IPS DF 6.9 (cell line): ENCODE measurements around the gene INPP4A.

ENCODE experiments used
- DNase-seq: peaks from one replicate; pipeline ENCODE4 v3.0.0-alpha.2; 2013; ENCODE audit warnings: low read depth, low spot score
- H3K27ac ChIP-seq: one replicate; pipeline ENCODE4 v1.5.1; 2013; ENCODE audit warnings: low read length, control low read depth
- H3K27me3 ChIP-seq: 2 replicates; pipeline ENCODE4 v1.6.1; 2013; ENCODE audit warnings: mild to moderate bottlenecking, low read length; ENCODE audit not compliant: control insufficient read depth, insufficient read depth
- H3K36me3 ChIP-seq: 2 replicates; pipeline ENCODE4 v1.6.1; 2013; ENCODE audit warnings: low read length; ENCODE audit not compliant: control insufficient read depth, insufficient read depth
- H3K4me1 ChIP-seq: 2 replicates; pipeline ENCODE4 v1.6.1; 2013; ENCODE audit warnings: low read length; ENCODE audit not compliant: control insufficient read depth, insufficient read depth
- H3K4me3 ChIP-seq: 2 replicates; pipeline ENCODE4 v1.5.1; 2013; ENCODE audit warnings: mild to moderate bottlenecking, low read length
- H3K9me3 ChIP-seq: 2 replicates; pipeline ENCODE4 v1.6.1; 2013; ENCODE audit warnings: low read length, inconsistent platforms; ENCODE audit not compliant: control insufficient read depth, insufficient read depth
- WGBS: extraction: QIAGEN DNeasy Blood & Tissue Kit; methylation state at CpG from one replicate; pipeline ENCODE4 v1.1.7; 2013; ENCODE audit warnings: mixed read lengths, missing lambda C conversion rate; ENCODE audit not compliant: insufficient read length, insufficient coverage; 5-methylcytosine and 5-hydroxymethylcytosine counted together

Gene INPP4A

DNA sequence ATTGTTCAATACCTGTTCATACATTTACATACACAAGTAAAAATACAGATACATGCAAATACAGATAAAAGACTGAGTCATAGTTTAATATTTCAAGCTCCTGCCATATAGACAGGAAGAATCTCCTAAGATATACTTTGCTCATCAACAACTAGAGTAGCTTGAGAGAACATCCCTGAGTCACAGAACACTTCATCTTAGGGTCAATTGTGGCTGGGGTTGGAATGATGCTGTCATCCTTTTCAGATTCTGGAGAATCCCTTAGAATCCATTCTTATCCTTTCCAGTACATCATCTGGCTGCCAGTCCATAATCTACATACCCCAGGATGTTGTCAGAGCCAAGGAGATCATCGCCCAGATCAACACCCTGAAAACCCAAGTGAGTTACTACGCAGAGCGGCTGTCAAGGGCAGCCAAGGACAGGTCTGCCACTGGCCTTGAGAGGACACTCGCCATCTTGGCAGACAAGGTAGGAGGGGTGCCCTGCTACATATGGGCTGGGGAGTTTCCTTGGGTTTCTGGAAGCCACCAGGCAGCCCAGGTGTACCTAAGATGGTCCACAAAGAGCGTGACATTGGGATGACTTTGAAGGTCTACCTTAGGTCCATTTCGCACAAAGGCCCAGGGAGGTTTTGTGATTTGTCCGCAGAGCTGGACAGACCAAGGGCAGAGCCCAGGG lies 108.0 kb downstream of the INPP4A start:
- no peak overlapping the region for H3K4me3 ChIP-seq

GRCh38 chr2:98554116-98554861 lies 109.6 kb downstream of the INPP4A start:
- no peak for DNase-seq
- Histone ChIP-seq H3K27me3 (no peaks in the 10 kb centered on the region), H3K9me3 (no peaks in the 10 kb centered on the region), H3K4me1 (no peaks in the 10 kb centered on the region; the same call in 1 of the 2 replicates), H3K27ac (no peak overlapping the region), H3K4me3 (no peak overlapping the region), H3K36me3 (peaks cover 12% of the 10 kb centered on the region)
- no CpG with 5 or more reads among the region's 10 CpGs for WGBS

More for the DNA sequence above, 108.0 kb downstream of the INPP4A start:
- no CpG with 5 or more reads among the region's 7 CpGs for WGBS
- DNase-seq, result no peak
- Histone ChIP-seq H3K27me3 (no peaks in the 10 kb centered on the region), H3K36me3 (peaks cover 12% of the 10 kb centered on the region), H3K27ac (no peak overlapping the region), H3K4me1 (no peaks in the 10 kb centered on the region; the same call in 1 of the 2 replicates), H3K9me3 (no peaks in the 10 kb centered on the region)

DNA sequence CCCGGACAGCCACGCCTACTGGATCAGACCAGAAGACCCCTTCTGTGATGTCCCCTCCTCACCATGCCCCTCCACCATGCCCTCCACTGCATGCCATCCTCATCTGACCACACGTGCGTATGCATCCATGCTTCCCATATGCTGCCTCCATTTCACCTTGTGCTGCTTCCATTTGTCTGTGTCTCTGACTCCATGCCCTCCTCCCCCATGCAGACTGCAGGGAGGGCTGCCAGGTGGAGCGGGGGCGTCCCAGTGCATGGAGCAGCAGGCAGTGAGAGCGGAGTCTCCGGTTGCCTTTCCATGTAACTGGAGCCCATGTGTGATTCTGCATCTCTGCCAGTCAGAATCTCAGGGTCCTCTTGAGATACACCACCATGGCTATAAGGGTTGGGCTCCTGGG lies 111.0 kb downstream of the INPP4A start:
- H3K36me3 ChIP-seq, result peaks cover 12% of the 10 kb centered on the region
- no CpG with 5 or more reads among the region's 8 CpGs for WGBS
- no peak for DNase-seq

GRCh38 chr2:98556344-98557033 lies 111.8 kb downstream of the INPP4A start:
- Histone ChIP-seq H3K27ac (no peak overlapping the region), H3K36me3 (peaks cover 12% of the 10 kb centered on the region), H3K4me3 (no peak overlapping the region), H3K27me3 (no peaks in the 10 kb centered on the region), H3K4me1 (no peaks in the 10 kb centered on the region; the same call in 1 of the 2 replicates), H3K9me3 (no peaks in the 10 kb centered on the region)
- DNase-seq, result no peak
- no CpG with 5 or more reads among the region's 5 CpGs for WGBS

More for the DNA sequence above, 111.0 kb downstream of the INPP4A start:
- no peak overlapping the region for H3K27ac ChIP-seq
- no peak overlapping the region for H3K4me3 ChIP-seq
- no peaks in the 10 kb centered on the region for H3K27me3 ChIP-seq
- H3K9me3 ChIP-seq, result no peaks in the 10 kb centered on the region
- no peaks in the 10 kb centered on the region; the same call in 1 of the 2 replicates for H3K4me1 ChIP-seq

GRCh38 chr2:98558852-98559530 lies 114.3 kb downstream of the INPP4A start:
- Histone ChIP-seq H3K36me3 (peaks cover 4% of the 10 kb centered on the region; the same call in 1 of the 2 replicates), H3K4me1 (no peaks in the 10 kb centered on the region; the same call in 1 of the 2 replicates), H3K9me3 (no peaks in the 10 kb centered on the region), H3K27ac (no peak overlapping the region), H3K27me3 (no peaks in the 10 kb centered on the region), H3K4me3 (no peak overlapping the region)
- DNase-seq, result no peak
- whole genome bisulfite sequencing, result no CpG with 5 or more reads among the region's 16 CpGs

DNA sequence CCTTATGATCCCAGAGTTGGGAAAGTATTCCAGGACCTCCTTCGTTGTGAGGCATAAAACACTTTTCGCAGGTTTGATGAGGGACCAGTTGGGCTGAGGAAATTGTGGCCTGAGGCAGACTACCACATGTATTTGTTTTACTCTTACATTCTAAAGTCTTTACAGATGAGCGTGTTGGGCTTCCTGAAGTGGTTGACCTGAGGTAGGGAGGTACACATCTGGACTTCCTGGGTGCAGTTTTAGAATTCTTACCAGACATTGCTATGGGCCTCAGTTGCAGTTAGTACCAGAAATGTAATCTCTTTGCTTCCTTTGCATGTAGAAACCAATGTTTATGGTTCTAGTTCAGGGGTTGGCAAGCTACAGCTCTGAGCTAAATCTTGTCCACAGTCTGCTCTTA lies 114.9 kb downstream of the INPP4A start:
- no peak for DNase-seq
- H3K9me3 ChIP-seq, result no peaks in the 10 kb centered on the region
- no peaks in the 10 kb centered on the region for H3K27me3 ChIP-seq
- no peak overlapping the region for H3K27ac ChIP-seq
- no CpG with 5 or more reads among the region's 3 CpGs for WGBS
- H3K4me3 ChIP-seq, result no peak overlapping the region
- no peaks in the 10 kb centered on the region for H3K4me1 ChIP-seq
- peaks cover 2% of the 10 kb centered on the region for H3K36me3 ChIP-seq

- no CpG with 5 or more reads among the region's 9 CpGs for WGBS
- Histone ChIP-seq H3K4me1 (no peaks in the 10 kb centered on the region), H3K27ac (no peak overlapping the region), H3K9me3 (no peaks in the 10 kb centered on the region), H3K27me3 (no peaks in the 10 kb centered on the region), H3K36me3 (peaks cover 8% of the 10 kb centered on the region), H3K4me3 (no peak overlapping the region)
- no peak for DNase-seq
Observed at GRCh38 chr2:98560256-98560771, 115.7 kb downstream of the INPP4A start.

DNA sequence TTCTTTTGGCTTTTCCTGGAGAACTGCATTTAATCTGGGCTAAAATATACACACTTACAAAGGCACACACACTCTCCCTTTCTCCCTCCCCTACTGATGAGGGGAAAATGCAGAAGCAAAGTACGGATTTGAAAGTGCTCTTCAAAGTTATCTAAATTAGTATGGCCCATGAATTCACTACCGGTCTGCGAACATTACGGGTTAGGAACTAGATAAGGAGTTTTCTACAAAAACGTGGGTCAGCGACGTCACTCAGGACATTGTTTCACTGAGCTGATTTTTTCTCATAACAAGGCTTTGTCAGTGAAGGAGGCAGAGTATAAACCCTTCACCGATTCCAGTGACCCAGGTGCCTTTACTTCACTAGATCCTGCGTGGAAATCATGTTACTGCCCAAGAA lies 116.4 kb downstream of the INPP4A start:
- WGBS, result no CpG with 5 or more reads among the region's 9 CpGs
- H3K27me3 ChIP-seq, result no peaks in the 10 kb centered on the region
- no peak overlapping the region for H3K4me3 ChIP-seq
- no peaks in the 10 kb centered on the region for H3K9me3 ChIP-seq
- no peak overlapping the region for H3K27ac ChIP-seq
- peaks cover 9% of the 10 kb centered on the region for H3K36me3 ChIP-seq
- H3K4me1 ChIP-seq, result no peaks in the 10 kb centered on the region
- DNase-seq, result no peak

- no CpG with 5 or more reads among the region's 13 CpGs for WGBS
- no peaks in the 10 kb centered on the region for H3K9me3 ChIP-seq
- DNase-seq, result no peak
- H3K27me3 ChIP-seq, result no peaks in the 10 kb centered on the region
- H3K4me1 ChIP-seq, result no peaks in the 10 kb centered on the region
- peaks cover 11% of the 10 kb centered on the region for H3K36me3 ChIP-seq
- H3K27ac ChIP-seq, result no peak overlapping the region
- H3K4me3 ChIP-seq, result no peak overlapping the region; the same call in 1 of the 2 replicates
Observed at GRCh38 chr2:98561902-98562695, 117.4 kb downstream of the INPP4A start.
